Tibial artery (tissue), 4 donors: ENCODE results near the gene POLA1.

Experiments
- DNase-seq, 2 donors: peaks; one replicate each; pipeline ENCODE4 v3.0.0-alpha.2; 2019
- H3K27ac ChIP-seq, 2 donors: fragments of 200-600 bp; sonication (generic) in 1 of 2; 1 replicate in 1 of 2; 2 replicates in 1 of 2; pipeline ENCODE4 v1.5.1; 2018 to 2019; ENCODE audit warnings: mild to moderate bottlenecking in 1 of 2
- H3K27me3 ChIP-seq, 2 donors: fragments of 200-600 bp; sonication (generic) in 1 of 2; one replicate each; pipeline versions ENCODE4 v1.5.1 to v1.6.0; 2016 to 2019
- H3K36me3 ChIP-seq, 3 donors: fragments of 200-600 bp; sonication (generic) in 2 of 3; one replicate each; pipeline ENCODE4 v1.5.1; 2016 to 2019; ENCODE audit warnings: mild to moderate bottlenecking in 2 of 3
- H3K4me1 ChIP-seq, 4 donors: fragments of 200-600 bp; sonication (generic) in 2 of 4; 1 replicate in 3 of 4; 2 replicates in 1 of 4; pipeline ENCODE4 v1.5.1; 2016 to 2019
- H3K4me3 ChIP-seq, 2 donors: fragments of 200-600 bp; sonication (generic) in 1 of 2; 1 replicate in 1 of 2; 2 replicates in 1 of 2; pipeline ENCODE4 v1.5.1; 2018 to 2019; ENCODE audit warnings: mild to moderate bottlenecking in 2 of 2
- H3K9me3 ChIP-seq, 3 donors: fragments of 200-600 bp; sonication (generic) in 1 of 3; one replicate each; pipeline ENCODE4 v1.5.1; 2016 to 2019
- CTCF ChIP-seq, 2 experiments: fragments of 200-600 bp in 1 of 2; fragments of 450-650 bp in 1 of 2; IDR thresholded peaks; one replicate each; pipeline ENCODE4 v1.5.1; 2017 to 2019; ENCODE audit warnings: antibody characterized with exemption in 2 of 2, mild to moderate bottlenecking in 1 of 2, moderate library complexity in 1 of 2
- intact Hi-C: fragments of 100-400 bp; cut with DNase I; formaldehyde crosslinking; loops from one replicate; pipeline ENCODE4 v1.15.0; 2023; ENCODE audit warnings: low total_unique reads

Gene POLA1

GRCh38 chrX:25029288-25029825, 335.6 kb downstream of the POLA1 start:
- intact Hi-C loops: no loop called here
- Histone ChIP-seq H3K27me3 (no peaks in the 10 kb centered on the region), H3K27ac (no peak overlapping the region), H3K36me3 (no peaks in the 10 kb centered on the region), H3K4me1 (no peaks in the 10 kb centered on the region), H3K4me3 (no peak overlapping the region), H3K9me3 (no peaks in the 10 kb centered on the region)
- DNase-seq: no peak
- no peak for TF ChIP-seq CTCF (IDR thresholded peaks at IDR 0.05)

GRCh38 chrX:25034889-25035288, 341.2 kb downstream of the POLA1 start:
- intact Hi-C loops: no loop called here
- Histone ChIP-seq H3K4me1 (no peaks in the 10 kb centered on the region), H3K27ac (no peak overlapping the region), H3K27me3 (no peaks in the 10 kb centered on the region), H3K36me3 (no peaks in the 10 kb centered on the region), H3K9me3 (no peaks in the 10 kb centered on the region), H3K4me3 (no peak overlapping the region)
- TF ChIP-seq CTCF (IDR thresholded peaks at IDR 0.05): no peak
- no peak for DNase-seq

GRCh38 chrX:25039036-25039435, 345.3 kb downstream of the POLA1 start:
- H3K9me3 ChIP-seq: no peaks in the 10 kb centered on the region
- intact Hi-C loops: no loop called here

GRCh38 chrX:25043192-25043591, 349.5 kb downstream of the POLA1 start:
- no peak overlapping the region for H3K27ac ChIP-seq
- no peaks in the 10 kb centered on the region for H3K27me3 ChIP-seq
- H3K4me3 ChIP-seq: no peak overlapping the region
- H3K36me3 ChIP-seq: no peaks in the 10 kb centered on the region
- intact Hi-C loops: no loop called here
- H3K4me1 ChIP-seq: no peaks in the 10 kb centered on the region
- DNase-seq: no peak
- TF ChIP-seq CTCF (IDR thresholded peaks at IDR 0.05): no peak
- H3K9me3 ChIP-seq: no peaks in the 10 kb centered on the region

More at GRCh38 chrX:25039036-25039435, 345.3 kb downstream of the POLA1 start:
- Histone ChIP-seq H3K36me3 (no peaks in the 10 kb centered on the region), H3K4me3 (no peak overlapping the region), H3K27ac (no peak overlapping the region), H3K4me1 (no peaks in the 10 kb centered on the region), H3K27me3 (no peaks in the 10 kb centered on the region)
- DNase-seq: no peak
- no peak for TF ChIP-seq CTCF (IDR thresholded peaks at IDR 0.05)
